ENCODE measurements around the gene SPINDOC. TPM values are rescaled to one million over a fixed set of nuclear protein-coding genes. Genes with fewer than 3 reads are reported as not detected.
"Not testable (repeated sequence)": the region's sequence is repeated elsewhere in the genome, so short reads cannot be mapped to it uniquely, and the experiment has no call there.

The SPINDOC gene
- polyA plus RNA-seq, 4 donors: 28.4 to 37.0 (median 29.2) TPM

DNA sequence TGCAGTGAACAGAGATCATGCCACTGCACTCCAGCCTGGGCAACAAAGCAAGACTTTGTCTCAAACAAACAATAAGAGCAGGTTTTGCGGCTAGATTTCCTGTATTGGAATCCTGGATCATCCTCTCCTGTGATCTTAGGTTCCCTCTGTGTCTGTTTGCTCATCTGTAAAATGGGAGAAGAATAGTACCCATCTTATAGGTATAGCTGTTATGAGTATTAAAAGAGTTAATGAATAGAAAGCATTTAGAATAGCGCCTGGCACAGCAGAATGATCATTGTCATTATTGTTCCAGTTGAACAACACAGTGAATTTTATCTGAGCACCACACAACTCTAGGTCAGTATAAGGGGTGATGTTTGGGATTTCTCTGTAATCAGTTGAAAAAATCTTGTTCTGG is 36.4 kb downstream of the SPINDOC start:
- DNase-seq (ENCODE audit: low read depth in 4 of 4, low spot score in 3 of 4): no peak

DNA sequence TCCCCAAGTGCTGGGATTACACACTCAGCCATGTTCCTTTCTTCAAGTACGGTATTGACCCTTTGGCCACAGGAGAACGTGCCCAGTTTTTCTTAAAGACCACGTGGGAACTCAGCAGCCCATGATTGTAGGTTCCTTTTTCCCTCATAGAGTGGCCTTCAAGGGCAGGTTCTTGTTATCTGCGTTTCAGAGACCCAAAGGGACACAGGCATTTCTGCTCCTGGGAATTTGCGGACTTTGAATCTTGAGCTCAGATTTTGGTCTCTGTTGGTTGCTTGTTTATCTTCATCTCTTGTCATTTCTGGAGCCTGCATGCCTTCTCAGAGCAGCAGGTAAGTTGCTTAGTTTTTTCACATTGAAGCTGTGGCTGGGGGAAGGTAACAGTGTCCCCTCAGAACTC is 37.7 kb downstream of the SPINDOC start:
- DNase-seq (ENCODE audit: low read depth in 4 of 4, low spot score in 3 of 4): no peak

DNA sequence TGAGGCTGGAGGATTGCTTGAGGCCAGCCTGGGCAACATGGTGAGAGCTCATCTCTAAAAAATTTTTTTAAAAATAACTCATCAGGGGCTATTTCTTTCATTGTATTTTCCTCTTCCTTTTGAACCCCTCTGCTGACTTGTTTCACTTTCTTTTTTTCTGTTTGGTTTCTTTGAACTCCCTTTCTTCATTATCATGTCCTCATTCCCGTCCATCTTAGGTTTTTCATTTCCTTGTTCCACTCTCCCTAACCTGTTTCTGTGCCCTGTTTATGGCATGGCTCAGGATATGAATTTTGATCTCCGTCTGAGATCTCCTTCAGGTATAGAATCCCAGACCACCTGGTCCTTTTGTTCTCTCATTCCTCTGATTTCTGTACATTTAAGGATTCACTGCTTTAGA is 38.1 kb downstream of the SPINDOC start:
- DNase-seq (ENCODE audit: low read depth in 4 of 4, low spot score in 3 of 4): no peak

DNA sequence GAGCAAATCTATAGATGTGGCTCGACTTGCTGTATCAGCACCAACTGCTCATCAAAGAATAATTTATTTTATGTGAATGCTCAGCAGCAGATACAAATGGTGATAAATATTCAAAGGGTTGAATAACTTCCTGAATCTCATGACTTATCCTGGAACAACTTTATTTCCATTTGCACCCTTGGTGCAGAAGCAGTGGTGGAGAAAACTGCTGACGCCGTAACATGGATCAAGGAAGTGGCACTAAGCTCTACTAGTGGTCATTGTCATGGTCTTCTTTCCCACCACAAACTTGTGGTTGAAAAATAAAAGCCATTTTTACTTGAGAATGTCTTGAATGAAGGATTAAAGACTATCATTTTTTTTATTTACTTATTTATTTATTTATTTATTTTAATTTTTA is 40.2 kb downstream of the SPINDOC start:
- DNase-seq (ENCODE audit: low read depth in 4 of 4, low spot score in 3 of 4): no peak

DNA sequence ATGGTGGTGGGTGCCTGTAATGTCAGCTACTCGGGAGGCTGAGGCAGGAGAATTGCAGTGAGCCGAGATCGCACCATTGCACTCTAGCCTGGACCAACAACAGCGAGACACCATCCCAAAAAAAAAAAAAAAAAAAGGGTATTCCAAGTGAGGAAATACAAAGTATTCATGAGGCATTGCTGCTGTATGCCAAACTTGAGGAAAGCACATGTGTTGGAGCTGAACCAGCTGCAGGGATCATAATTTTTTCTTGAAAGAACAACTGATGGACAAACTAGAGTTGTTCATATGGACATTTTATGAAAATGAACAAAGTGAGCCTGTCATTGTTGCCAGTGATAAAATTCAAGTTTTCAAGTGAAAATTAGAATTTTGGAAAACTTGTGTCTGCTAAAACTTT is 41.4 kb downstream of the SPINDOC start:
- no peak for DNase-seq (ENCODE audit: low read depth in 4 of 4, low spot score in 3 of 4)

DNA sequence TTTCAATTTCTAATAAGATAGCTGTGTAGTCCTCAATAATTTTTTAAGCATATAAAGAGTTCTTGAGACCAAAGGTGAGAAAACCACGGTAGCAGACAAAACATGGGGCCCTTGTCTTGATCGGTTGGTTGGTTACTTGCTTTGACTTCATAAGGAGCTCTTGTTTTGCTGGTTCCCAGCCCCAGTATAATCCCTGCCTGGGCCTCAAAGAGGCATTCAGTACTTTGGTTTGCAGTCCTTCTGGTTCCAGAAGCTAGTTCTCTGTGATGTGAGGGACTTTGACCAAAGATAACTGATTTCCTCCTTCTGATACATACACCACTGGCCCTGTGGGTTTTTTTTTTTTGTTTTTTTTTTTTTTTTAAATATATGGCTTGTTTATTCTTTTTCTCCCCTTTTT is 42.7 kb downstream of the SPINDOC start:
- no peak for DNase-seq (ENCODE audit: low read depth in 4 of 4, low spot score in 3 of 4)

DNA sequence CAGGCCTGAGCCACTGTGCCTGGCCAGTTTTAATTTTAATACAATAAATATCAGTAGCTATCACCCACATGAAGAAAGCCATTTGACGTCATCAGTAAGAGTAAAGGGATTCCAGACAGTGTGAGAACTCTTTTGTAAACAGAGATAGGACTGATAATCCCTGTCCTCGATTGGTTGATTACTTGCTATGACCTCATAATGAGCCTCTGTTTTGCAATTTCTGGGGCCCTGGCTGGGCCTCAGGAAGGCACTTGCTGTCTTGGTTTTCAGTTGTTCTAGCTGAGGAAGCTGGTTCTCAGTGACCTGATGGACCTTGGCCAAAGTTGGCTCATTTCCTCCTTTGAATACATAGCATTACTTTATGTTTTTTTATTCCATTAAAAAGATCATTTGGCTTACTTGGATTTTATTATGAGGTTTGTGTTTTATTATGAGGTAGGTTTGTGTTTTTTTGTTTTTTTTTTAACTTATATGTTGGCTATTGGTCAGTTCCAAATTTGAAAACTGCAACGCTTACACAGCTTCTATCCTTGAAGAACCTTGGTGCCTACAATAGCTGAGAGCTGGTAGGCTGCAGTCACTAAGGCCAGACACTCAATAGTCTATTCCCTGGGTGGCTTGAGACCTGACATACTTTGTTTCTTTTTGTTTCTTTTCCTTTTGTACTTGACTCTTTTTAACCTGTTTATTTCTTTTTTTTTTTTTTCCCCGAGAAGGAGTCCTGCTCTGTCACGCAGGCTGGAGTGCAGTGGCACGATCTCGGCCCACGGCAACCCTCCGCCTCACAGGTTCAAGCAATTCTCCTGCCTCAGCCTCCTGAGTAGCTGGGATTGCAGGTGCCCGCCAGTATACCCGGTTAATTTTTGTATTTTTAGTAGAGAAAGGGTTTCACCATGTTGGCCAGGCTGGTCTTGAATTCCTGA is 45.6 kb downstream of the SPINDOC start:
- DNase-seq (ENCODE audit: low read depth in 4 of 4, low spot score in 3 of 4): no peak

DNA sequence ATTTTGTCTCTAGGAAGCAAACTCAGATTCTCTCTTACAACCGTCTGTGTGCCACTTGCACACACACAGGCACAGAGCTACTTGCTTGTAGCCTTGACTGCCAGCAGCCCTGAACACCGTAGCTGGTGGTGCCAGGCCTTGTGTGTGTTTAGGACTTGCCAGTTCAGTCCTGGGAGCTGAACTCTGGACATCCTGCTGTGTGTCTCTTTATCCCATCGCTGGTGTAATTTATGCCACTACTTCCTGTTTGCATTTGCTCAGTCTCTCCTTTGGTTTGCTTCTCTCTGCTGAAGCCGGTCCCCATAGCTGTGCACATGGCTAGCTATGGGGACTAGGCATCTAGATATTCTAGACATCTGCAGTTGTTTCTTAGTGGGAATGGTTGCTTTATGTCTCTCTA is 49.7 kb downstream of the SPINDOC start:
- DNase-seq (ENCODE audit: low read depth in 4 of 4, low spot score in 3 of 4): no peak

DNA sequence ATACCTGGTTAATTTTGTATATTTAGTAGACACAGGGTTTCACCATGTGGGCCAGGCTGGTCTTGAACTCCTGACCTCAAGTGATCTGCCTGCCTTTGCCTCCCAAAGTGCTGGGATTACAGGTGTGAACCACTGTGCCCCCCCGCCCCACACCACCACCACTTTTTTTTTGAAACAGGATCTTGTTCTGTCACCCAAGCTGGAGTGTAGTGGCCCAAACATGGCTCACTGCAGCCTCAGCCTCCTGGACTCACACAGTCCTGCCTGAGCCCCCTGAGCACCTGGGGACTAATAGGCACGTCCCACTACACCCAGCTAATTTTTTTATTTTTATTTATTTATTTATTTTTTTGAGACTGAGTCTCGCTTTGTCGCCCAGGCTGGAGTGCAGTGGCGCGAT is 50.4 kb downstream of the SPINDOC start:
- DNase-seq (ENCODE audit: low read depth in 4 of 4, low spot score in 3 of 4): not testable (repeated sequence)

DNA sequence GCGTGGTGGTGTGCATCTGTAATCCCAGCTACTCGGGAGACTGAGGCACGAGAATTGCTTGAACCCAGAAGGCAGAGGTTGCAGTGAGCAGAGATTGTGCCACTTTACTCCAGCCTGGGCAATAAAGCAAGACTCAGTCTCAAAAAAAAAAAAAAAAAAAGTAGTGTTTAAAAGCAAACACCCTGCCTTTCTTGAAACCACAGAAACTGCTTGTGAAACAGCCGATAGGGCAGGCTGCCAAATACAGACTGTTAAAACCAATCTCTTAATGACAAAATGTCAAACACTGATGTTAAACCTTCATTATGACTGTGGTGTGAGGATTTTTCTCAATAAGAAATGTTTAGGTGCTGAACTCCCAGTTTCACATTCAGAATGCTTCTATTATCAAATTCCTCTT is 53.0 kb downstream of the SPINDOC start:
- no peak for DNase-seq (ENCODE audit: low read depth in 4 of 4, low spot score in 3 of 4)

DNA sequence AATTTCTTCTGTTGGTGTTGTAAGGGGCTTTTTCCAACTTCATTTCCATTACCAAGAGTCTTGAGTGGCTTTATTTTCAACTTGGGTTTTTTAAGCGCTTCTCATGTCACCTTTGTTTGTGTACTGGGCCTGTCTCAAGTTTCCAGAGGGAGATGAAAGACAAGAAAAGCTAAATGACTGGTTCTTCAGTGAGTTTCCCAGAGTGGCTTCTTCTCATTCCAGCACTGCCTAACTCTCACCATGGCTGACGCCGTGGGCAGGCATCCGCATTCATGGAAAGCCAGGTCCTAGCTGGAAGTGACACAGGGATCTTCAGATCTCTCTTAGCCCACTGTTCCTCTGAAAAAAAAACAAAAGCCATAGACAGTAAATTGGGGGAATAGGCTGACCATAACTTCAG is 54.3 kb downstream of the SPINDOC start:
- no peak for DNase-seq (ENCODE audit: low read depth in 4 of 4, low spot score in 3 of 4)

DNA sequence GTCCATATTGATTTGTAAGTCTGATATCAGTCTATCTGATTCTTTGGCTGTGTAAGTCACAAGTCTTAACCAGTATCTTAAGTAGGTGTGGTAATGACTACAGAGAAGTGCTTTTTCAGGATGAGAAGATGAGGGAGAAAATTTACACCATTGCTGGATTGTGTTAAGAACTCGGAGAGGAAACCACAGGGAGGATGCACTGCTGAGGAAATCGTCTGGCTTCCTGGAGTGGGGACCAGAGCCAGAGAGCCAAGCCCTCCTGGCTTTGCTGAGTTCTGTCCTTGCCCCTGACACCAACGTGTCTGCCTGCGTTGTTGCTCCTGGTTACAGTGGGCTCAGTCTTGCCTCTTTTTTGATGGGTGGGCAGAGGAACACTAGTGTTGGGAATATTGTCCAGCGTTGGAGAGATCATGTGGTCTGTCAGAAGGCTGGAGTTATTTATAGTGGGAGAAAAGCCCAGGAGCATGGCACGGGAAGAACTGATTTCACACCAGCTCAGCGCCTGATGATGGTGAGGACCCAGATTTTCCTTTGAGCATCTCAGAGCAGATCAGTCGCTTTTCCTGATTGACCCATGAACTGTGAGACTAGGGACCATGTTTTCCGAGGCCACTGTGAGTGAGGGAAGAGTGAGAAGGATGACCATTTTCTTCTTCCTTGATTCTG is 55.3 kb downstream of the SPINDOC start:
- no peak for DNase-seq (ENCODE audit: low read depth in 4 of 4, low spot score in 3 of 4)

DNA sequence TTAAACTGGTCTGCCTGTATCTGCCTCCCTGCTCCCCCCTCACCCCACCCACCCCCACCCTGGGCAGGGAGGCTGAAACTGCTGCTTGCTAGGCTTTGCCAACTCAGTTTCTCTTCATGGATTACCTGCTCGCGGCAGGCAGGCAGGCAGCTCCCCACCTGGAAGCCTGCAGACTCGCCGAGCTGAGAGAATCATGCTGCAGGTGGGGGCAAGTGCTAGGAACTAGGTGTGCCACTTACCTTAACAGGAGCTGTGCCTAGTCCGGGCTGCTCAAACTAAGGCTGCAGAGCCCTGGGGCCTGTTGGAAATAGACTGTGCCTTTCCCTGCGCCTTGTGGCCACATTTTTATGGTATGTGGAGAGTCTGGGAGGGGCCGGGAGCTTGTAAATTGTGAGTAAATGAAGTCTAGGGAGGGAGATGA is 55.9 kb downstream of the SPINDOC start:
- DNase-seq (ENCODE audit: low read depth in 4 of 4, low spot score in 3 of 4): no peak

DNA sequence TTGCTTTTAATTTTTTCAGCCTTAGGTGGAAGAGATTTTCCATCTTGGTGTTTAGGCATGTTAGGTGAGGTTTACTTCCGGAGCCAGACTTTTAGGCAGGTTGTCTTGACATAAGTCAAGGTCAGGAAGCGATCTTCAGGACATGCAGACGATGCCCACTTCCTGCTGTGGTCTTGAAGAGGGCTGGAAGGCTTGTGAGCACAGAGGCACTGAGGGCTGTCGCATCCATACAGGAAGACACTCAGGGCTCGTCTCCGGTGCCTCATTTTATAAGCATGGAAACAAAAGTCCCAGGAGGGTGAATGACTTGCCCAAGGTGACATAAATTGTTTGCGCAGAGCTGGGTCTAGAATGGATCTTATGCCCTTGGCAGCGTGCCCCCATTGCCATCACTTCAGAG is 56.4 kb downstream of the SPINDOC start:
- no peak for DNase-seq (ENCODE audit: low read depth in 4 of 4, low spot score in 3 of 4)

DNA sequence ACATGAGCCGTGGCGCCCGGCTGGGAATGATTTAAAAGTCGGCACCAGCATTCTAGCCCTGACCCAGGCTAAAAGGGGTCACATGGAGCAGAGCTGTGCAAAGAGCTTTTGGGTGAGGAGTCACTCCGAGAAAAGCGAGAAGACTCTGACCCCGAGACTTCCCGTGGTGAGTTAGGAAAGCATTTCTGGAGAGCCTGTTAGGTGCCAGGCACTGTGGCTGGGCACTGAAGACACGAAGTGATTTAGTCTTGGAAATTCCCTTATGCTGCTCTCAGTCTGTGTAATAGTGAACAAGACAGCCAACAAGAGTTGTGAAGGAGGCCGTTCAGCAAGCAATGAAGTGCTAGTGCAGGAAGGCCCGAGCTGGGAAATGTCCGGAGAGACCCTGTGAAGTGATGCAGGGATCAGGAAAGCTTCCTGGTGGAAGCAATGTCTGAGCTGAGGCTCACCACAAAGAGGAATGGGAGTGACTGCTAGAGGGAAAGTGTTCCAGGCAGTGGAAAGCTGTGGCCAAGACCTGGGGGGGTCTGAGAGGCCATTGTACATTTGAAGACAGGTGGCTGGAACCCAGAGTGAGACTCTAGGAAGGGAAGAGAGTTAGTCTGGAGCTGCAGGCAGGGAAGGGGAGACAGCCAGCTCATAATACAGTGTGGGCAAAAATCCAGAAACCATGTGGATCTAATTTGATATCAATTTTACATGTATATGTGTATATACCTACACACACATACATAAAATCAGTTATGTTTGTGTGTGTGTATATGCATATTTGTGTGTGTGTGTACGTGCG is 57.3 kb downstream of the SPINDOC start:
- no peak for DNase-seq (ENCODE audit: low read depth in 4 of 4, low spot score in 3 of 4)

DNA sequence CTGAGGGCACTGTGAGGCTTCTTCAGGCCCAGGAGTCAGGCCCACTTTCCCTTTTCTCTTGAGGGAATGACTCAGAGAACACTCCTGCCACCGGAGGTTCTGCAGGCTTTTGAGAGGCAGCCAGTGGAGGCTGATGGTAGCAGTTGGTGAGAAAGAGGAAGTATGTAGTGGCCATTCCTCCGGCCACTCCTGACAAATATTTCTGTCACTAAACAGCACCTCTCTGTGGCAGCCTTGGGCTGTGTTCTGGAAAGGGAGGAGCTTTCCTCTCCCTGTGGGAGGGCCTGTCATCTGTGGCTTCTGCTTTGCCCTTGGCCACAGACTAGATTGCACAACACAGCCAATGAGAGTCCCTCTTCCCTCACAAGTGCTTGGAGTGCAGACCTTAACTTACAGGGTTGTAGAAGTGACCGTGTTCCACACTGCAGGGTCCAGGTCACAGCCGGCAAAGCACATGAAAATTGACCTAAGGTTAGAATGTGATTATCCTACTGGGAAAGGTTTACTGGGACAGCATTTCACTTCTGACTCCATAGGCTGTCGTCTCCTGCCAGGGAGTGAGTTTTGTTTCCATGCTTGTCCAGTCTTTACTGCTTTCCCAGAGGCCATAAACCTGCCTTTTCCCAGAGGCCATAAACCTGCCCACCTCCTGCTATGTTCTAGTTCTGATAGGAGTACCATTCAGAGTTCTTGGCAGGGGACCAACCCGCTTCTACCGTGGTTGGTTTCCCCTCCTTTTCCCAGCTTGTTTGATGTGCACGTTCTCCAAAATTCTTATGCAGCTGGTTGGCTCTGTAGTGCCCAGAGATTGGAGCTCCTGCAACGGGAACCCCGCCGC is 58.9 kb downstream of the SPINDOC start:
- DNase-seq (ENCODE audit: low read depth in 4 of 4, low spot score in 3 of 4): peak in 3 of 4 donors; percentile 38 to 58 (median 47)

DNA sequence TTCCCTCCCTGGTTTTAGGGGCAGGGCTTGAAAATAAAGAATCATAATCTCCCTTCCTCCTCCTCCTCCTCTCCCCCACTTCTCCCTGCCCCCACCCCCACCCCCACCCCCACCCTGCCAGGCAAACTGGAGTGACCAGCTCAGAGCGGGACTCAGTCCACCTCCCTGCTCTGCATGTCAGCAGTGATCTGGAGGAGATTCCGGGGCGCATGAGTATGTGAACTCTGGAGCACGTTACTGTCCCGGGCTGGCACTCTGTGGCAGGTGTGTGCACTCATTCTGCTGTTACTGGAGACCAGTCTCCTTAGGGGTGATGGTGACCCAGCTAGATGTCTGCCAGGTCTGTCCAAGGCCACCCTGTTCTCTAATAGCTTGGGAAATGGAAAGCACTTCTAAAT is 59.5 kb downstream of the SPINDOC start:
- no peak for DNase-seq (ENCODE audit: low read depth in 4 of 4, low spot score in 3 of 4)

DNA sequence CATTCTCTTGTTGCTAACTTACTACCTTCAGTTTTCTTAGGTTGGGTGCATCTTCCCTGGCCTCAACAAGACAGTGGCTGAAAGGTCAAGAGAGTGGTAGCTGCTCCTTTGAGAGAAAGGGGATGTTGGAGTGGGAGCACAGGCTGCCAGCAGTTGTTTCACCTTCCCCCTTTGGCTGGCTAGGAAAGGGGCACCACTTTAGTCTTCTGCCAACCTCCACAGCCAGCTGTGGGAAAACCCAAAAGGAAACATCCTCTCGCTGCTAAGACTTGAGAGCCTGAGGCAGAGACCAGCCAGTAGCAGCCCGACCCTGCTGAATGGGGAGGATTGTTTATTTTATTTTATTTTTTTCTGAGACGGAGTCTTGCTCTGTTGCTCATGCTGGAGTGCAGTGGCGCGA is 60.1 kb downstream of the SPINDOC start:
- no peak for DNase-seq (ENCODE audit: low read depth in 4 of 4, low spot score in 3 of 4)

DNA sequence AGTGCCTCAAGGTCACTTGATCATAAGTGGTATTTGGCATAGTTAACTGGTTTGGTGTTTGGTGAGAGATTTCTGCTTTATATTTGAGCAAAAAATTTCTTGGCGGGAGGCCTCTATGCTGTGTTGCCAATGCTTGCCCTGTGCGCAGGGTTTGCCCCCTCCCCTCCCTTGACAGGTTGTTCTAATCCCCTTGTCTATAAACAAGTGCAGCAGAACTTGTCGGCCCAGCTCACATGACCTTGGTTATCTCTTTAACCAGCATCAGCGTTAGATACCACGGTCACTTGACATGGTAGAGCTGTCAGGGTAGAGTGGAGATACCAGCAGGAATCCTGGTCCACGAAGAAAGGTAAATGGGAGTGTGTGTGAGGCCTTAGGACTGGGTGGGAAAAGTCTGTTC is 61.3 kb downstream of the SPINDOC start:
- DNase-seq (ENCODE audit: low read depth in 4 of 4, low spot score in 3 of 4): no peak

DNA sequence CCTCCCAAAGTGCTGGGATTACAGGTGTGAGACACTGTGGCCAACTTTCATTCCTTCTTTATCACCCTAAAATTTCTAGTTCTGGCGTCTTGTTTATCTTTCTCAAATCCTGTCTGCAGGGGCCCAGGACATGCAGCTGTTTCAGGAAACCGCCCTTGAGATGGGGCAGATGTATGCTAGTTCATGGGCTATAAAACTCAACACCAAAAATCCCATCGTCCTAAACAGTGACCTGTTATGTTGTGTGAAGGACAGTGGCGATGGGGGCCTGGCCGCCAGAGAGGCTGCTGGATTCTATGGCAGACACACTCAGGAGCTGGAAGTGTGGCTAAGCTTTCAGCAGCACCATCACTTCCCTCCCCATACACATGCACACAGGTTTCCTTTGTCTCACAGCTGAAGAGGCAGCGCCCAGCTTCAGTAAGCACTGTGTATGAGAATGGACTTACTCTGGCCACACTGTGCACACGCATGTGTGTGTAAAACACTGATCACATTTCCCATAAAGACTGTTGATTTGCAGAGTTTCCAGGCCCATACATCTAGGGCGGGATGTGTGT is 62.3 kb downstream of the SPINDOC start:
- no peak for DNase-seq (ENCODE audit: low read depth in 4 of 4, low spot score in 3 of 4)

All from right renal pelvis (tissue), 4 donors.